Stimulated activated CD4-positive, alpha-beta T cell treated with anti-CD3 and anti-CD28 coated beads, Interleukin-2, amount 100 ng/mL, for 4 hours (primary cell): ENCODE data around the gene SRRM4.

Source experiments
- DNase-seq: peaks from one replicate; pipeline ENCODE4 v3.0.0-alpha.2; 2020; ENCODE audit warnings: low read depth

Gene SRRM4

GRCh38 chr12:119204131-119204530 is 222.8 kb downstream of the SRRM4 start:
- no peak for DNase-seq

GRCh38 chr12:119204671-119205285 is 223.4 kb downstream of the SRRM4 start:
- no peak for DNase-seq

GRCh38 chr12:119206348-119207062 is 225.2 kb downstream of the SRRM4 start:
- DNase-seq, result no peak

GRCh38 chr12:119207063-119207560 is 225.8 kb downstream of the SRRM4 start:
- DNase-seq, result no peak

GRCh38 chr12:119208626-119209061 is 227.3 kb downstream of the SRRM4 start:
- DNase-seq, result no peak

- no peak for DNase-seq
These were observed 230.5 kb downstream of the SRRM4 start for GRCh38 chr12:119211884-119212283.
